Stimulated activated CD4-positive, alpha-beta T cell treated with anti-CD3 and anti-CD28 coated beads, Interleukin-2, amount 100 ng/mL, for 4 hours (primary cell): ENCODE data around the gene KRTAP9-8.
"Not testable (repeated sequence)": the region's sequence is repeated elsewhere in the genome, so short reads cannot be mapped to it uniquely, and the experiment has no call there.

Experiments
- DNase-seq: peaks from one replicate; pipeline ENCODE4 v3.0.0-alpha.2; 2020; ENCODE audit warnings: low read depth

KRTAP9-8 gene

DNA sequence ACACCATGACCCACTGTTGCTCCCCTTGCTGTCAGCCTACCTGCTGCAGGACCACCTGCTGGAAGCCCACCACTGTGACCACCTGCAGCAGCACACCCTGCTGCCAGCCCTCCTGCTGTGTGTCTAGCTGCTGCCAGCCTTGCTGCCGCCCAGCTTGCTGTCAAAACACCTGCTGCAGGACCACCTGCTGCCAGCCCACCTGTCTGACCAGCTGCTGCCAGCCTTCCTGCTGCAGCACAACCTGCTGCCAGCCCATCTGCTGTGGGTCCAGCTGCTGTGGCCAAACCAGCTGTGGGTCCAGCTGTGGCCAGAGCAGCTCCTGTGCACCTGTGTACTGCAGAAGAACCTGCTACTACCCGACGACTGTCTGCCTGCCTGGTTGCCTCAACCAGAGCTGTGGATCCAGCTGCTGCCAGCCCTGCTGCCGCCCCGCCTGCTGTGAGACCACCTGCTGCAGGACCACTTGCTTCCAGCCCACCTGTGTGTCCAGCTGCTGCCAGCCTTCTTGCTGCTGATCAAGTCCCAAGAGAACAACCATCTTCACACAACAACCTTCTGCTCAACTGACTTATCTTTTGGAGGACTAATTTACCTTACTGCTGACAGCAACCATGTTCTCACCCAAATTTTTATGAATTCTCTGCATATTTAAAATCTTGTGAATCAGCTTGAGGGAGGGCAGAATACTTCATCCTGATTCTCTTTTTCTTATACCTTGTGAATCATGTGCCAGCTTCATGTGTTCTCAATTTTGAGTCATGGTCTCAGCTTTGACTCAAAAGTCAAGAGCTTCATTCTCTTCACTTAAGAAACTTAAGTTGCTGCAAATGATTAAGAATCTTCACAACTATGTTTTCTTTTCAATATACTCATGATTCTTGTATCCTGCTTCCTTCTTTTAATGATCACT is 17.8 kb downstream of the KRTAP9-8 start, which contains the start of gene KRTAP9-9:
Gene KRTAP9-9, plus strand, starts transcription at position 4 of the 910 bp plus-strand sequence.
- DNase-seq: not testable (repeated sequence)

DNA sequence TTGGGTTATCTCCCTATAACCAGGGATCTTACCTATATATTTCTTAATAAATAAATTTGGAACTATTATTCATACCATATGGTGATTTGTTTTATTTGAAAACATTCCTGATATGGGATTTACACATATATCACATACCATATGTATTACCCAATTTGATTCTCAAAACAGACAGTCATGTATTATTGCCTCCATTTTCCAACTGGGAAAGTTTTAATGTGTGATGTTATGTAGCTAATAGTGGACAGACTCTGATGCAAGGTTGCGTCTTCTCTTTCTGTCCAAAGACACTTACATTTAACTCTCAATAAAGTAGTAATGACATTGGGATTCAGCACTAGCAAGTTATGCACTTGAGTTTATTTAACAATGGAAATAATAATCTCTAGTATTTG is 18.5 kb downstream of the KRTAP9-8 start:
- no peak for DNase-seq

DNA sequence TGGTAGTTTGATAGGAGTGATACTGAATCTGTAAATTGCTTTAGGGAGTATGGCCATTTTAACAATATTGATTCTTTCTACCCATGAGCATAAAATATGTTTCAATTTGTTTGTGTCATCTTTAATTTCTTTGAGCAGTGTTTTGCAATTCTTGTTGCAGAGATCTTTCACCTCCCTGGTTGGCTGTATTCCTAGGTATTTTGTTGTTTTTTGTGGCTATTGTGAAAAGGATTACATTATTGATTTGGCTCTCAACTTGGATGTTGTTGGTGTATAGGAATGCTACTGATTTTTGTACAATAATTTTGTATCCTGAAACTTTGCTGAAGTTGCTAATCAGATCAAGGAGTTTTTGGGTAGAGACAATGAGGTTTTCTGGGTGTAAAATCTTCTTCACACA is 20.6 kb downstream of the KRTAP9-8 start:
- DNase-seq: no peak

DNA sequence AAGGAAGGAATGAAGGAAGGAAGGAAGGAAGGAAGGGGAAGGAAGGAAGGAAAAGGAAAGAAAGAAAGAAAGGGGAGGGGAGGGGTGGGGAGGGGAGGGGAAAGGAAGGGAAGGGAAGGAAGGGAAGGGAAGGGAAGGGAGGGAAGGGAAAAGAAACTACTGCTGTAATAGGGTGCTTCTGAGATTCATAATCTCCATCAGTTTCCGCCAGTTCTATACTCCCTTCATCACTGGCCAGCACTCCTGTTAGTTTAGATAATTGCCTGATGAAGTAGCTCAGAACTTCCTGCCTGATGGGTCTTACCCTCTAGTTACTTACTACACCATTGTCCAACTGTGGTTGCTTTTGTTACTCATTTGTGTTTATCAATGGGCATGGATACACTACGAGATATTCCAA is 25.4 kb downstream of the KRTAP9-8 start:
- no peak for DNase-seq

DNA sequence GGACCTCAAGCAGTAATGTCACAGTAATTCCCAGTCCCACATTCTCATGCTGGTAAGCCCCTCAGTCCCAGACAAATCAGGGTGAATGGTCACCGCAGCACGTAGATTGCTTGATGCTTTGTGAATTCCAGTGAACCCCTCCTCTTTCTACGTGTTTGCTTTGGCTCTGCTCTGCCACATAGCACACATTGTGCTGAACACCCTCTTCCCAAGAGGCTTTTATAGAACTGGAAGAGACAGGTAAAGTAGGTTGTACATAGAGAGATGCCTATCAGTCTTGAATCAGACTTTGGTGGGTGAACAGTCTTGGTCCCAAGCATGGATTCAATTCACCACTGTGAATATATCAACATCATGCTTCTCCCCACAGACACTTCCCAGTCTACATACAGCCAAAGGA is 26.8 kb downstream of the KRTAP9-8 start:
- no peak for DNase-seq

DNA sequence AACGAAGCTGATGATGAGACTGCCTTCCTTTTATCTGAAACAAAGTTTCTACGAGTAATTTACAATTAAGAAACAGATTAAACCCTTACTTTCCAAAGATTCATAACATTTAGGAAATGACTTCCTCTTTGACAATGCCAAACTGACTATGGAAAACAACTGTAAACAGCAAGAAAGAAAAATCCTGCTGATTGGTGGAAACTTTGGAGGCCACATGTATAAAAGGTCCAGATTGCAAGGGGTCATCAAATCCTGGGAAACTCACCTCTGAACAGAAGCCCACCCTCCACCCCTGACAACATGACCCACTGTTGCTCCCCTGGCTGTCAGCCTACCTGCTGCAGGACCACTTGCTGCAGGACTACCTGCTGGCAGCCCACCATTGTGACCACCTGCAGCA is 27.3 kb downstream of the KRTAP9-8 start, which contains the start of gene KRTAP9-6:
Gene KRTAP9-6, plus strand, starts transcription at position 301 of the 400 bp plus-strand sequence. Its CDS starts 0 bp downstream, at position 301.
- DNase-seq: no peak

DNA sequence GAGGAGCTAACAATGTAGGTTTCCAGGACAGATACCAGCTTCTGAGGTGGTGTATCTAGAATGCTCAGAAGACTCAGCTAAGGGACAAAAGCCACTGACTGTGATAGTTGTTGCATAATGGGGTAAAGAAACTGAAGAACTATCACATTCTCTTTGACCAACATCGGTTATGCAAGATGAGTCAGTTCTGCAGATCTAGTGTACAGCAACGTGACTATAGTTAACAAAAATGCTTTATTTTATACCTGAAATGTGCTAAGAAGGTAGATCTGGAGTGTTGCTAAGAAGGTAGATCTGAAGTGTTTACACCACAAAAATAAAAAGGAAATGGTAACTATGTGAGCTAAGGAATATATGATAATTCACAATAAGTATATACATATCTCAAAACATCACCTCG is 29.9 kb downstream of the KRTAP9-8 start:
- DNase-seq: no peak

DNA sequence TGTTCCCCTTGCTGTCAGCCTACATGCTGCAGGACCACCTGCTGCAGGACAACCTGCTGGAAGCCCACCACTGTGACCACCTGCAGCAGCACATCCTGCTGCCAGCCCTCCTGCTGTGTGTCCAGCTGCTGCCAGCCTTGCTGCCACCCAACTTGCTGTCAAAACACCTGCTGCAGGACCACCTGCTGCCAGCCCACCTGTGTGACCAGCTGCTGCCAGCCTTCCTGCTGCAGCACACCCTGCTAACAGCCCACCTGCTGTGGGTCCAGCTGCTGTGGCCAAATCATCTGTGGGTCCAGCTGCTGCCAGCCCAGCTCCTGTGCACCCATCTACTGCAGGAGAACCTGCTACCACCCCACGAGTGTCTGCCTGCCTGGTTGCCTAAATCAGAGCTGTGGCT is 33.5 kb downstream of the KRTAP9-8 start:
- not testable (repeated sequence) for DNase-seq

DNA sequence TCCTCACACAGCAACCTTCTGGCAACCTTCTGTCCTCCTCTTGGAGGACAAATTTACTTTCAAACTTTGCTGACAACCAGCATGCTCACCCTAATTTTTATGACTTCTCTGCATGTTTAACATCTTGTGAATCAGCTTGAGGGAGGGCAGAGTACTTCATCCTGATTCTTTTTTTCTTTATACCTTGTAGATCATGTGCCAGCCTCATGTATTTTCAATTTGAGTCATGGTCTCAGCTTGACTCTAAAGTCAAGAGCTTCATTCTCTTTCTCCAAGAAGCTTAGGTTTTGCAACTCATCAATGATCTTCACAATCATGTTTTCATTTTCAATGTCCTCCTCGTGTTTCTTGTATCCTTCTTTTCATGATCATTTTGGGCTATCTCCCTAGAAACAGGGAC is 34.1 kb downstream of the KRTAP9-8 start:
- DNase-seq: no peak

DNA sequence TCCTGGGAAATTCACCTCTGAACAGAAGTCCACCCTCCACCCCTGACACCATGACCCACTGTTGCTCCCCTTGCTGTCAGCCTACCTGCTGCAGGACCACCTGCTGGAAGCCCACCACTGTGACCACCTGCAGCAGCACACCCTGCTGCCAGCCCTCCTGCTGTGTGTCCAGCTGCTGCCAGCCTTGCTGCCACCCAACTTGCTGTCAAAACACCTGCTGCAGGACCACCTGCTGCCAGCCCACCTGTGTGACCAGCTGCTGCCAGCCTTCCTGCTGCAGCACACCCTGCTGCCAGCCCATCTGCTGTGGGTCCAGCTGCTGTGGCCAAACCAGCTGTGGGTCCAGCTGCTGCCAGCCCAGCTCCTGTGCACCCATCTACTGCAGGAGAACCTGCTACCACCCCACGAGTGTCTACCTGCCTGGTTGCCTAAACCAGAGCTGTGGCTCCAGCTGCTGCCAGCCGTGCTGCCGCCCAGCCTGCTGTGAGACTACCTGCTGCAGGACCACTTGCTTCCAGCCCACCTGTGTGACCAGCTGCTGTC is 37.9 kb downstream of the KRTAP9-8 start, which contains the start of gene KRTAP9-7:
Gene KRTAP9-7, plus strand, starts transcription at position 51 of the 543 bp plus-strand sequence. Its CDS starts 0 bp downstream, at position 51.
- not testable (repeated sequence) for DNase-seq

DNA sequence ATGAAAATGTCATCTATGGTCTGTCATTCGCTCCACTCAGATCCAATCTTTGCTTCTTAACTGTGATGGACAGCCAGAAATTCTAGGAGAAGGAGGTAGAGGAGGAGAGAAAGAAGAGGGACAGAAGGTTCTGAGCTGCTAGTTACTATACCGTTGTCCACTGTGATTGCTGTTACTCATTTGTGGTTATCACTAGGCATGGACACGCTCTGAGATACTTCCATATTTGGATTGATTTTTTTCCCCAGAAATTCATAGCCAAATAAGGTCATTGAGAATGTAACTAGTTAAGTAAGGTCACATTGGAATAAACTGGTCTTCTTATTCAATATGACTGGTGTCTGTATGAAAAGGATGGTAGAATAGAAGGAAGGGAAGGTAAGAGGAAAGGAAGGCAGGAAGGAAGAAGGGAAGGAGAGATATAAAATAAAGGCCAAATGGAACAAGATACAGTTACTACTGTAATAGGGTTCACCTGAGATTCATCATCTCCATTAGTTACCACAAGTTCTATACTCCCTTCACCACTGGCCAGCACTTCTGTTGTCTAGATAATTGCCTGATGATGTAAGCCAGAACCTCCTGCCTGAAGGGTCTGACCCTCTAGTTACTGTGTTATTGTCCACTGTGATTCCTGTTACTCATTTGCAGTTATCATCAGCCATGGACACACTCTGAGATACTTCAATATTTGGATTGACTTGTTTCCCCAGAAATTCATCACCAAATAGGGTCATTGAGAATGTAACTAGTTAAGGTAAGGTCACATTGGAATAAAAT is 40.6 kb downstream of the KRTAP9-8 start:
- no peak for DNase-seq

DNA sequence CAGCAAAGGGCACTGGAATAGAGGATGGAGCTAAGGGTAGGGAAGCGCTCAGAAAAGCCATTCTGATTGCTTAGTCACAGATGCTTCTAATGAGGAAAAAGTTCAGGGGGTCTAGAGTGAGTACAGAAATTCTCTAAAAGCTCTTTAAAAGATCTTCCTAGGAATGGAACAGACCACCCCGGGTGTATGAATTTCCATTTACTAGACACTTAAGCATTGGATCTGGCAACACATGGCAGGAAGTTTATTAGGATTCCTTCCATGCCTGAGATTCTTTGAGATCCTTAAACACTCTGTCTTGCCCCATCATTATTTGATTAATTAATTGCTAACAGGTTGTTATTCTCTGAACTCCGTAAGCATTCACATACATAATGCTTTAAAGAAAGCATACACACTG is 46.2 kb downstream of the KRTAP9-8 start:
- DNase-seq: no peak

DNA sequence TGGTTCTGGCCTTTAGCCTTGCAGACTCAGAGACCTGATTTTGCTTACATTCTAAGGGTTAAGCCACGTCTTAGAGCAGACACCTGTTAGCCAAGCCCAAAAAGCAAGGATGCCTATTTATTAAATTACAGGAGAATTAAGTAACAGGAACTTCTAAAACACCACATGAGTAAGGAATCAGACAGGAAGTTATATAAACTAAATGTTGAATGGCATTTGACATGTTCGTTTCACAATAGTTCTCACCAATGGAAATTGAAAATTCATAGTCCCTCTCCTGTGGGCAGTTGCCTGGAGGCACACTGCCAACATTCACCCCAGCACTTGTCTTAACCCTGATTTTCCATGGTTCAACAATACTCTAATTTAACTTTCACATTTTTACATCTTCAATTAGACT is 46.7 kb downstream of the KRTAP9-8 start:
- DNase-seq: no peak

DNA sequence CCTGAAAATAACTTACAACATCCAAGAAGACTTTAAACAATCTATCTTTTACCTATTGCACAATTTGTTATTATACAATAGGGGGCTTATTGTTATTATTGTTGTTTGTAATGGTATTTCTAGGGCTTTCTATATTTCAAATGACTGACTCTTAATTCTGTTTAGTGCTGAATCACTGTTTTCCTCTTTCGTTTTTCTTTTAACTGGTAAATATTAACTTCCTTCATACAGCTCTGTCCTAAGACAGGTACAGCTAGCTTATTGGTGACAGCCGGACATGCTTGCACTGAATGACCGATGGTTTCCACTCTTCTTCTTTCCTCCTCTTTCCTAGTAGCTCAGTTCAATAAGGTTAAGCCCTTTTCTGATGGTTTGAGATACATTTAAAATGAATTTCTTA is 49.3 kb downstream of the KRTAP9-8 start:
- no peak for DNase-seq
